HEK293 (cell line): ENCODE data around the gene CDC42EP3.

ENCODE experiments used
- CTCF ChIA-PET: fragments of 350-600 bp; formaldehyde crosslinking; extraction: SDS; loops from one replicate; lab custom pipeline; 2021; ENCODE audit warnings: antibody characterized with exemption; lab: Yijun Ruan, JAX
- POLR2A ChIA-PET: fragments of 300-600 bp; formaldehyde crosslinking; extraction: SDS; loops from one replicate; lab custom pipeline; 2020; ENCODE audit warnings: antibody characterized with exemption, inconsistent platforms; lab: Yijun Ruan, JAX
- H3K27ac ChIP-seq: fragments of 200-500 bp; sonication (Bioruptor generic); 2 replicates; pipeline ENCODE4 v1.5.1; 2014; ENCODE audit warnings: low read depth, low read length, control low read depth, inconsistent platforms; ENCODE audit errors: extremely low read depth
- H3K36me3 ChIP-seq, 2 experiments: fragments of 200-500 bp in 1 of 2; sonication (Bioruptor generic) in 1 of 2; 1 replicate in 1 of 2; 2 replicates in 1 of 2; pipeline ENCODE4 v1.5.1; 2014 to 2017; ENCODE audit warnings: inconsistent platforms in 2 of 2, low read length in 2 of 2; ENCODE audit not compliant: control insufficient read depth in 2 of 2, insufficient read depth in 1 of 2
- H3K4me1 ChIP-seq: fragments of 200-500 bp; sonication (Bioruptor generic); 2 replicates; pipeline ENCODE4 v1.5.1; 2014; ENCODE audit warnings: mild to moderate bottlenecking, low read length, inconsistent platforms; ENCODE audit not compliant: control insufficient read depth, insufficient read depth
- H3K4me3 ChIP-seq: 2 replicates; pipeline ENCODE4 v1.5.1; 2011; ENCODE audit warnings: low read depth, mild to moderate bottlenecking, control low read depth, low read length, moderate library complexity
- H3K9me3 ChIP-seq: fragments of 200-500 bp; sonication (Bioruptor generic); 2 replicates; pipeline ENCODE4 v1.5.1; 2014; ENCODE audit warnings: low read depth, low read length, inconsistent platforms; ENCODE audit not compliant: control insufficient read depth, insufficient read depth
- HOXD13 ChIP-seq: sonication (generic); formaldehyde crosslinking; IDR thresholded peaks from 2 replicates; pipeline ENCODE4 v1.8.0; 2022; ENCODE audit warnings: missing genetic modification reagents, borderline replicate concordance
- INSM2 ChIP-seq: fragments of 450-650 bp; formaldehyde crosslinking; IDR thresholded peaks from 2 replicates; pipeline ENCODE4 v1.5.1; 2016; ENCODE audit warnings: missing biosample characterization, missing genetic modification characterization
- MYNN ChIP-seq: fragments of 450-650 bp; formaldehyde crosslinking; IDR thresholded peaks from 2 replicates; pipeline ENCODE4 v1.5.1; 2016; ENCODE audit warnings: missing biosample characterization, missing genetic modification characterization, borderline replicate concordance
- MZF1 ChIP-seq: fragments of 450-650 bp; formaldehyde crosslinking; IDR thresholded peaks from 2 replicates; pipeline ENCODE4 v1.5.1; 2017; ENCODE audit warnings: missing biosample characterization, missing genetic modification characterization, borderline replicate concordance
- SETDB1 ChIP-seq: IDR thresholded peaks from one replicate; pipeline ENCODE4 v1.6.1; 2017; ENCODE audit warnings: mild to moderate bottlenecking, low read length, moderate library complexity, mixed read lengths; ENCODE audit not compliant: insufficient read length
- YY2 ChIP-seq: fragments of 450-650 bp; formaldehyde crosslinking; IDR thresholded peaks from 2 replicates; pipeline ENCODE4 v1.5.1; 2016; ENCODE audit warnings: missing biosample characterization, missing genetic modification characterization
- ZBTB11 ChIP-seq: fragments of 450-650 bp; formaldehyde crosslinking; conservative IDR thresholded peaks from 2 replicates; pipeline ENCODE4 v1.5.1; 2016; ENCODE audit warnings: low read depth, missing biosample characterization, missing genetic modification characterization
- ZBTB49 ChIP-seq: fragments of 450-650 bp; formaldehyde crosslinking; IDR thresholded peaks from 2 replicates; pipeline ENCODE4 v1.5.1; 2016; ENCODE audit warnings: missing biosample characterization, missing genetic modification characterization, low read depth
- ZNF214 ChIP-seq: fragments of 450-650 bp; formaldehyde crosslinking; IDR thresholded peaks from 2 replicates; pipeline ENCODE4 v1.5.1; 2017; ENCODE audit warnings: missing biosample characterization, mild to moderate bottlenecking, missing genetic modification characterization, borderline replicate concordance
- ZNF221 ChIP-seq: fragments of 450-650 bp; formaldehyde crosslinking; IDR thresholded peaks from 2 replicates; pipeline ENCODE4 v1.5.1; 2017; ENCODE audit warnings: missing biosample characterization, missing genetic modification characterization, borderline replicate concordance
- ZNF302 ChIP-seq: fragments of 450-650 bp; formaldehyde crosslinking; IDR thresholded peaks from 2 replicates; pipeline ENCODE4 v1.5.1; 2016; ENCODE audit warnings: missing biosample characterization, missing genetic modification characterization, low read depth
- ZNF324 ChIP-seq: fragments of 450-650 bp; formaldehyde crosslinking; IDR thresholded peaks from 2 replicates; pipeline ENCODE4 v1.5.1; 2016; ENCODE audit warnings: missing biosample characterization, missing genetic modification characterization
- ZNF394 ChIP-seq: fragments of 450-650 bp; formaldehyde crosslinking; IDR thresholded peaks from 2 replicates; pipeline ENCODE4 v1.5.1; 2016; ENCODE audit warnings: missing biosample characterization, missing genetic modification characterization, mild to moderate bottlenecking, moderate library complexity, borderline replicate concordance
- ZNF398 ChIP-seq: fragments of 450-650 bp; formaldehyde crosslinking; IDR thresholded peaks from 2 replicates; pipeline ENCODE4 v1.5.1; 2017; ENCODE audit warnings: missing biosample characterization, missing genetic modification characterization
- ZNF560 ChIP-seq: fragments of 450-650 bp; formaldehyde crosslinking; IDR thresholded peaks from 2 replicates; pipeline ENCODE4 v1.5.1; 2017; ENCODE audit warnings: missing biosample characterization, missing genetic modification characterization, borderline replicate concordance
- TF ChIP-seq, protein P1 (sequence below): fragments of 450-650 bp; formaldehyde crosslinking; IDR thresholded peaks from 2 replicates; pipeline ENCODE4 v1.5.1; 2016; ENCODE audit warnings: missing biosample characterization, missing genetic modification characterization, low read depth
- TF ChIP-seq, protein P2 (sequence below): fragments of 450-650 bp; formaldehyde crosslinking; IDR thresholded peaks from 2 replicates; pipeline ENCODE4 v1.5.1; 2016; ENCODE audit warnings: missing biosample characterization, missing genetic modification characterization
- TF ChIP-seq, protein P3 (sequence below): fragments of 450-650 bp; formaldehyde crosslinking; IDR thresholded peaks from 2 replicates; pipeline ENCODE4 v1.5.1; 2017; ENCODE audit warnings: missing biosample characterization, missing genetic modification characterization
- TF ChIP-seq, protein P4 (sequence below): sonication (generic); formaldehyde crosslinking; IDR thresholded peaks from 2 replicates; pipeline ENCODE4 v1.8.1; 2022; ENCODE audit warnings: mild to moderate bottlenecking, moderate library complexity, missing genetic modification reagents

Gene CDC42EP3

GRCh38 chr2:37630301-37630700 is 41.1 kb downstream of the CDC42EP3 start (continued):
- TF ChIP-seq, protein P1, sequence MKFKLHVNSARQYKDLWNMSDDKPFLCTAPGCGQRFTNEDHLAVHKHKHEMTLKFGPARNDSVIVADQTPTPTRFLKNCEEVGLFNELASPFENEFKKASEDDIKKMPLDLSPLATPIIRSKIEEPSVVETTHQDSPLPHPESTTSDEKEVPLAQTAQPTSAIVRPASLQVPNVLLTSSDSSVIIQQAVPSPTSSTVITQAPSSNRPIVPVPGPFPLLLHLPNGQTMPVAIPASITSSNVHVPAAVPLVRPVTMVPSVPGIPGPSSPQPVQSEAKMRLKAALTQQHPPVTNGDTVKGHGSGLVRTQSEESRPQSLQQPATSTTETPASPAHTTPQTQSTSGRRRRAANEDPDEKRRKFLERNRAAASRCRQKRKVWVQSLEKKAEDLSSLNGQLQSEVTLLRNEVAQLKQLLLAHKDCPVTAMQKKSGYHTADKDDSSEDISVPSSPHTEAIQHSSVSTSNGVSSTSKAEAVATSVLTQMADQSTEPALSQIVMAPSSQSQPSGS (tag by site-specific recombination): no peak
- TF ChIP-seq ZNF214 (tag by site-specific recombination): no peak
- TF ChIP-seq, protein P2, sequence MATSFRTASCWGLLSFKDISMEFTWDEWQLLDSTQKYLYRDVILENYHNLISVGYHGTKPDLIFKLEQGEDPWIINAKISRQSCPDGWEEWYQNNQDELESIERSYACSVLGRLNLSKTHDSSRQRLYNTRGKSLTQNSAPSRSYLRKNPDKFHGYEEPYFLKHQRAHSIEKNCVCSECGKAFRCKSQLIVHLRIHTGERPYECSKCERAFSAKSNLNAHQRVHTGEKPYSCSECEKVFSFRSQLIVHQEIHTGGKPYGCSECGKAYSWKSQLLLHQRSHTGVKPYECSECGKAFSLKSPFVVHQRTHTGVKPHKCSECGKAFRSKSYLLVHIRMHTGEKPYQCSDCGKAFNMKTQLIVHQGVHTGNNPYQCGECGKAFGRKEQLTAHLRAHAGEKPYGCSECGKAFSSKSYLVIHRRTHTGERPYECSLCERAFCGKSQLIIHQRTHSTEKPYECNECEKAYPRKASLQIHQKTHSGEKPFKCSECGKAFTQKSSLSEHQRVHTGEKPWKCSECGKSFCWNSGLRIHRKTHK (tag by site-specific recombination): no peak

- ChIA-PET CTCF (no interaction called here), POLR2A (no interaction called here)
- Histone ChIP-seq H3K4me3 (no peak overlapping the region), H3K4me1 (peaks cover 24% of the 10 kb centered on the region), H3K9me3 (no peaks in the 10 kb centered on the region), H3K36me3 (no peaks in the 10 kb centered on the region), H3K27ac (no peak overlapping the region; the same call in 1 of the 2 replicates)
- no peak for TF ChIP-seq MZF1
- TF ChIP-seq ZBTB49 (tag by site-specific recombination): no peak
- TF ChIP-seq ZNF221: no peak
- no peak for TF ChIP-seq HOXD13 (CRISPR knock-in tag)
- TF ChIP-seq, protein P3, sequence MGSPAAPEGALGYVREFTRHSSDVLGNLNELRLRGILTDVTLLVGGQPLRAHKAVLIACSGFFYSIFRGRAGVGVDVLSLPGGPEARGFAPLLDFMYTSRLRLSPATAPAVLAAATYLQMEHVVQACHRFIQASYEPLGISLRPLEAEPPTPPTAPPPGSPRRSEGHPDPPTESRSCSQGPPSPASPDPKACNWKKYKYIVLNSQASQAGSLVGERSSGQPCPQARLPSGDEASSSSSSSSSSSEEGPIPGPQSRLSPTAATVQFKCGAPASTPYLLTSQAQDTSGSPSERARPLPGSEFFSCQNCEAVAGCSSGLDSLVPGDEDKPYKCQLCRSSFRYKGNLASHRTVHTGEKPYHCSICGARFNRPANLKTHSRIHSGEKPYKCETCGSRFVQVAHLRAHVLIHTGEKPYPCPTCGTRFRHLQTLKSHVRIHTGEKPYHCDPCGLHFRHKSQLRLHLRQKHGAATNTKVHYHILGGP (tag by site-specific recombination): no peak
- TF ChIP-seq ZNF324 (tag by site-specific recombination): no peak
- TF ChIP-seq, protein P4, sequence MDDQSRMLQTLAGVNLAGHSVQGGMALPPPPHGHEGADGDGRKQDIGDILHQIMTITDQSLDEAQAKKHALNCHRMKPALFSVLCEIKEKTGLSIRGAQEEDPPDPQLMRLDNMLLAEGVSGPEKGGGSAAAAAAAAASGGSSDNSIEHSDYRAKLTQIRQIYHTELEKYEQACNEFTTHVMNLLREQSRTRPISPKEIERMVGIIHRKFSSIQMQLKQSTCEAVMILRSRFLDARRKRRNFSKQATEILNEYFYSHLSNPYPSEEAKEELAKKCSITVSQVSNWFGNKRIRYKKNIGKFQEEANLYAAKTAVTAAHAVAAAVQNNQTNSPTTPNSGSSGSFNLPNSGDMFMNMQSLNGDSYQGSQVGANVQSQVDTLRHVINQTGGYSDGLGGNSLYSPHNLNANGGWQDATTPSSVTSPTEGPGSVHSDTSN (CRISPR knock-in tag): no peak
- TF ChIP-seq YY2 (tag by site-specific recombination): no peak
- no peak for TF ChIP-seq ZNF560
- no peak for TF ChIP-seq MYNN (tag by site-specific recombination)
- TF ChIP-seq INSM2: no peak
- no peak for TF ChIP-seq ZBTB11
- no peak for TF ChIP-seq ZNF394 (tag by site-specific recombination)
- no peak for TF ChIP-seq SETDB1
- no peak for TF ChIP-seq ZNF302
- TF ChIP-seq ZNF398: no peak
Observed at GRCh38 chr2:37629529-37629928, 41.9 kb downstream of the CDC42EP3 start.
